GM18867 (cell line): ENCODE results near the gene MAPRE2.

Experiments
- ATAC-seq: cut with Tn5 transposase; IDR thresholded peaks from one replicate; pipeline ENCODE4 v1.9.1; 2021; ENCODE audit warnings: mild to moderate bottlenecking, moderate library complexity; ENCODE audit not compliant: unreplicated experiment

MAPRE2 gene

DNA sequence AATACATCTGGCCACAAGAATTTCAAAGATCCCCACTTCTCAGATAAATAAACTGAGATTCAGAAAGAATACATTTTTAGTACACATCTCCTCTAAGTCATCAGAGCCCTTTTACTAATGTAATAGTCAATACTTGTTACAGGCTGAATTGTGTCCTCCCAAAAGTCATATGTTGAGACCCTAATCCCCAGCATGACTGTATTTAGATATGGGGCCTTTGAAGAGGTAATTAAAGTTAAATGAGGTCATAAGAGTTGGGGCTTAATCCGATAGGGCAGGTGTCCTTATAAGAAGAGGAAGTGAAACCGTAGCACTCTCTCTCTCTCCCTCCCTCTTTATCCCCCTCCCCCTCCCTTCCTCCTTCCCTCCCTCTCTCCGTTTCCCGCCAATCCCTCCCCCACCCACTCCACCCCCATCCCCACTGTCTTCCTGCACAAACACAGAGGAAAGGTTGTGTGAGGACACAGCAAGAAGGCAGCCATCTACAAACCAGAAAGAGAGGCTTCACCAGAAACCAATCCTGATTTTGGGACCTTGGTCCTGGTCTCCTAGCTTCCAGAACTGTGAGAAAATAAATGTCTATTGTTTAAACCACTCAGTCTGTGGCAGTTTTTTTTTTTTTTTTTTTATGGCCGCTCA, 133.0 kb downstream of the MAPRE2 start:
- peak; percentile 92 for ATAC-seq

DNA sequence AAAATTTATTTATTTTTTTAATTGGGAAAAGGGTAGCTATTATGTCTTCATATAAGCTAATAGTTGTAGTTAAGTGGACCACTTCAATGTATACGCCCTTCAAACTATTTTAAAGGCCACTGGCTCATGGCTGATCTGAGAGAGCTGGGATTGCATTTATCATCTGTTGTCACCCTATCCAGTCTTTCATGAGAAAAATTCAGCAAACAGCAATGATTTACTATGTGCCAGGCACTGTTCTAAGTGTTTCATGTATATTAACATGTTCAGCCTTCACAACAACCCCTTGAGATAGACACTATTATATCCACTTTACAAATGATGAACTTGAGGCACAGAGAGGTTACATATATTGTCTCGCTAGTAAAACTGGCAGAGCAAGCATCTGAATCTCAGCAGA, 133.5 kb downstream of the MAPRE2 start:
- ATAC-seq, result no peak

DNA sequence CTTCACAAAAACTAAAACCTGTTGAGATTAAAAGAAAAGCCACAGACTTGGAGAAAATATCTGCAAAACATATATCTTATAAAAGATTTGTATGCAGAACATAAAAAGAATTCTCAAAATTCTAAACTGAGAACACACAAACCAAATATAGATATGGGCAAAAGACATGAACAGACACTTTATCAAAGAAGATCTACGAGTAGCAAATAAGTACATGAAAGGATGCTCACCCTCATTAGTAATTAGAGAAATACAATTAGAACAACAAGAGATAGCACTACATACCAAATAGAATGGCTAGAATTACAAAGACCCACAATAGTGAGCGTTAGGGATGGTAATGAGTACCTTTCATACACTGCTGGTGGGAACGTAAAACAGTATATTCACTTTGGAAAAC, 135.7 kb downstream of the MAPRE2 start:
- no peak for ATAC-seq

DNA sequence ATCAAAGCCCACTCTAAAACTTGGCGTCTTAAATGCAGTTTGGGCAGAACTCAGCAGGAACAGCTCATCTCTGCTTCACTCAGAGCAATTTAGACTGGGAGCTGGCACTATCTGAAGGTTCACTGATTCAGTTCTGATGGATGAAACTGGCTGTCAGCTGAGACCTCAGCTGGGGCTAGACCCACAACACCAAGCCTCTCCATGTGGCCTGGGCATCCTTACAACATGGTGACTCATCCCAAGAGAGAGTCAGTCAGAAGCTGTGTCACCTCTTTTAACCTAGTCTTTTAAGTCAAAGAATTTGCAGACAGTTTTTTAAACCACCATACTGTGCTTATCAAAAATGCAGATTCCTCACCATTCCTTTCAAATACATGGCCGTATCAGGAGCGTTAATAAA, 137.0 kb downstream of the MAPRE2 start:
- no peak for ATAC-seq

DNA sequence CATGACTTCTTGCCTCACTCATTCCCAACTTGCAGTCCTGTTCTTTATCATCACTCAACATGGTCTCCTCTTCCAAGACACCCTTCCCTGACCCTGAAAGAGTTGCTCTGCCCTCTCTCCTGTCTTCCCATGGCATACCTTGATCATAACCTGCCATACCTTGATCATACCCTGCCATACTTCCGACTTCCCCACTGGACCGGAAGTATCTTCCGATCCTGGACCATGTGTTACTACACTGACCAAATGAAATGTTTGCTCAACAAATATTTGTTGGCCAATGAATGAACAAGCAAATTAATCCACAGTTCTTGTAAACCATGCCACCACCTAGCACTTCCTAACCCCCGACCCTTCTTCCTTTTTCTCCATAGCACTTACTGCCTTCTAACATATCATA, 138.7 kb downstream of the MAPRE2 start:
- ATAC-seq, result no peak

- no peak for ATAC-seq
These were observed 139.2 kb downstream of the MAPRE2 start for GRCh38 chr18:35180455-35180854.

- no peak for ATAC-seq
These were observed 140.9 kb downstream of the MAPRE2 start for GRCh38 chr18:35182151-35182550.

- no peak for ATAC-seq
These were observed 142.7 kb downstream of the MAPRE2 start for GRCh38 chr18:35183886-35184285.

DNA sequence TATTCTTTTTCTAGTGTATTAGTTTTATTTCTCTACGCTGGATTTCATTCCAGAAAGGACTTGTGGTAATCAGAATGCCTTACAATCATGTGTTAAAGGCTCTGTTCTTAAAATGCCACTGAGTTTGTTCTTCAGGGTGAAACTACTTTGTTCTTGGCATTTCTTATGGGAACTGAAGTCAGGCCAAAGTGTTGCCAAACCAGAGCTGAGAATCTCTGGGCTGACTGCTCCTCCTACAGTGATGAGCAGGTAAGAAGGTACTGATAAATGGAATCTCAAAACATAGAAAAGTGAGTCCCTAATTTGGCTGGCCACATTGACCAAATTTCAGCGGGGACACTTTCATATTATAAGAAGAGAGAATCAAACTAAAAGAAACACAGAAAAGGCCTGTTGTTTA, 144.6 kb downstream of the MAPRE2 start:
- ATAC-seq, result no peak

GRCh38 chr18:35186291-35187034, 145.2 kb downstream of the MAPRE2 start:
- no peak for ATAC-seq

DNA sequence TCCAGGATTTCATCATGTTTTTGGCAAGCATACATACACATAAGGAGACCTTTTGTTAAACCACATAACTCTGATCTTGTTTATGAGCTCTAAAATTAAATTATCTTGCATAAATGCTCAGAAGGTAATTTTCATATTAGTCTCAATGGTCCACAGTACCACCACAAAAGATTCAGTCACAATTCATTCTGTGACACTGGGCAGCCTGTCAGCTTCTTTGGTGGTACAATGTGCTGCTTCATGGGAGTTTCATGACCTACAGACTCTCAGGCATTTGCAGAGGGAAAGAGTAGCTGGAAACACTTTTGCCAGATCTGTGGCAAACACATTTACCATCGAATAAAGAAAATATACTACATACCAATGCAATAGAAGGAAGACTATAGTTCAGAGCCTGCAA, 148.3 kb downstream of the MAPRE2 start:
- no peak for ATAC-seq

DNA sequence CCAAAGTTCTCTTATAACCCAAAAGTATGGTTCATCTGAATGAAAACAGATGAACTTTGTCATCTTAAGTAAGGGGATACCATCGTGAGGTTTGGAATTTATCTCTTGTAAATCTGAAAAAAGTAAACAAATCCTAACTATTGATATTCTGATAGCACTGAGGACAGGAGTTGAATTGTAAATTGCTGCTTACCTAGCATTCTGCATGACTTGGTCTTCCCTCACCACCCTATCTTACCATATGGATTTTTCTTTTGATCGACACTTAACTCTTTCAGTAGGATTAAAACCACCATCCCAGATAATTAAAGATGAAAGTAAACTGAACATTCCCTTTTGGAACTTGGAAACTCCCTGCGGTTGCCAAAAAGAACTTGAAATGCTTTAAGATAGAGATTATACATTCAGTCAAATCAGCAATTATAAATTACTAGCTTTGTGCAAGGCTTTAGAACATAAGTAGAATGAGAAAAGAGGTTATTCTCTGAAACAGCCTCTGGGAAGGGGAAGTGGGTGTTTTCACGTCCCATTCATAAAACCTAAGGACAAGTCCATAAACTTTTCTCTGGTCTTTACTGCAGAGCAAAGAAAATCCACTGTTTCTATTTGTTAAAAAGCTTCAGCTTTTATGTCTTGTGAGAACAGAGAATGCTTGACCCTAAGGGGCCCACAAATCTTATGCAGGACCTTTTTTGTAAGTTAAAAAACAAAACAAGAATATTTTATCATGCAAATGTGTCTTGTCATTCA, 149.9 kb downstream of the MAPRE2 start:
- no peak for ATAC-seq

- no peak for ATAC-seq
These were observed 150.4 kb downstream of the MAPRE2 start for GRCh38 chr18:35191698-35192025.

GRCh38 chr18:35192415-35192814, 151.2 kb downstream of the MAPRE2 start:
- no peak for ATAC-seq
